SH-SY5Y (cell line): ENCODE measurements around the gene ZNF831.

ENCODE experiments used
- GATA2 ChIP-seq: IDR thresholded peaks from 2 replicates; pipeline ENCODE4 v1.6.1; 2011; ENCODE audit warnings: mild to moderate bottlenecking, low read depth, low read length
- GATA3 ChIP-seq: IDR thresholded peaks from 2 replicates; pipeline ENCODE4 v1.6.1; 2011; ENCODE audit warnings: low read depth, mild to moderate bottlenecking, low read length, moderate library complexity

ZNF831 gene

DNA sequence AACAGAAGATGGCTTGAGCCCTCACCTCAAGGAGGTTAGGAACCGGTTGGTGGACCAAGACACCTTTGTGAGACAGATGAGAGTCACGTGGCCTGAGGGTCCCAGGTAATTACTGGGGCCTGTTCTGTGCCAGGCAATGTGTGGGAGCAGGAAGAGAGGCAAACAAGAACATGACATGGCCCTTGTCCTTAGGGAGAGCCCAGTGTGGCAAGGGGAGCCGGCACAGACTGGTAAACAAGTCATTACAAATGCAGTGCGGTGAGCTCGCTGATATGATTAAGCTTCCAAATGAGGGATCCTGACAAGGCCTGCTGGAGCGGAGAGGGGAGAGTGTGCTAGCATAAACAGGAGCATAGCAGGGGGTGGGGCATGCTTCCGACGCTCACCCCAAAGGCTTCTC is 55.6 kb downstream of the ZNF831 start:
- TF ChIP-seq GATA3 (no peak), GATA2 (no peak)

DNA sequence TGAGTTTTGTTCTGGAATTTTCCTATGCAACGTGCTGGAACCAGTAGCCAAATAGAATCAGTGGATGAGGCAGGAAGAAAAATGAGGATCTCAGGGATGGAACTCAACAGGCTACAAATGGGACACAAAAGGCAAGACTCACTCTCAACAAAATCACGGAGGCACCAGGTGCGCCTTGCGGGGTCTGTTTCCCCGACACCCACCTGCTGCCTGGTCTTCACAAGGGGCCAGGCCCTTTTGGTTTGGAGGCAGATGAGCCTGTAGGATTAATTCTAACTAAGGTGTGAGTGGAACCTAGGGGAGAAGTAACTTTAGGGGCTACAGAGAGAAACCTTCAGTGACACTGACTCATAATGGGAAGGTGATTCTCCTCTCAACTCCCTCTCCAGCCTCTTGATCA is 56.5 kb downstream of the ZNF831 start:
- TF ChIP-seq GATA2 (no peak), GATA3 (no peak)

DNA sequence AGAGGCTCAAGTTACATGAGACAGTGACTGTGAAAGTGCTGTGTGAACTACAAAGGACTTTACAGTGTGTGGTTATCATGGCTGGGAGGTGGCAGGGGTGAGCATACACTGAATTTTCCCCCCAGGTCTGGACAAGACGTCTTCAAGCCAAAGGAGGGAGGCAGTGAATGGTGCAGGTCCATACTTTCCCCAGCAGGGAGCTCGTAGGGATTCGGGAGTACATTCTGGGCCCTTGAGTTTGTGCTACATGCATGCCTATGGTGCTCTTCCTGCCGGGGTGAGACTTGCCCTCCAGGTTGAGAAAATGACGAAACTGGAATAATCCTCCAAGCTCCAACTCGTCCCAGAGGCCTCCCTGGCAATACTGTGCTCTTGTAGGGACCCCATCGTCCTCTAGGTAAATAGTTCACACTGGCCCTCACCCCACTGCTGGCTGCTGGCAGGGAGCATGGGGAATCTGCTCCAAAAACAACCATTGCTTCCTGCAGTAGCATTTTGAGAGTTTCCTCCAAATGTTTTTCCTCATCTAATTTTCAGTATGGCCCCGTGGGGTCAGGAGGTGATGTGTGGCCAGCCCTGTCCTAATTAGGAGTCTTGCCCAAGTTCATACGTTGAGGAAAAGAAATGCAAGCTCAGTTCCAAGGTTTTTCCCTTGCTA is 57.6 kb downstream of the ZNF831 start:
- TF ChIP-seq GATA2 (no peak), GATA3 (no peak)

DNA sequence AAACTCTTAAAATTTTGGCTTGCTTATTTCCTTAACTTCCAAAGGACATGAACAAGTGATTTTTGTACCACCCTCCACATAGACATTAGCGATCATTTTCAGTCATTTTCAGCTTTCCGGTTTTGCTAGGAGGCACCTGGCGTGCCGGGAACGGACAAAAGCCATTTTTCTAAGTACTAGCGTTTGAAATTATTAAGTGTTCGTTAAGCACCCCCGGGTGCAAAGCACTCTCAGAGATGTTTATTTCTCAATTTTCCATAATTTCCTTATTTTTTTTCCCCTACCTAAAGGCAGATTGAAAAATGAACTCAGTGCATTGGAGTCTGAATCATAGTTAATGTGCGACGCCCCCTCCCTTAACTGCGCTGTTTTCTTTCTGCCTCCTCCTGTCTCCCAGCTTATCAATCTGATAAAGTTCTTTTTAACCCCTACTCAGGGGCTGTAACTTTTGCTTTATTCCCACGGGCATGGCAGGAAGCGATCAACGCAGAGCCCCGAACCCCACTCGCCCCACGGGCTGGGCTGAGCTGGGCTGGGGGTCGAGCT is 58.2 kb downstream of the ZNF831 start:
- TF ChIP-seq GATA2 (no peak), GATA3 (no peak)

DNA sequence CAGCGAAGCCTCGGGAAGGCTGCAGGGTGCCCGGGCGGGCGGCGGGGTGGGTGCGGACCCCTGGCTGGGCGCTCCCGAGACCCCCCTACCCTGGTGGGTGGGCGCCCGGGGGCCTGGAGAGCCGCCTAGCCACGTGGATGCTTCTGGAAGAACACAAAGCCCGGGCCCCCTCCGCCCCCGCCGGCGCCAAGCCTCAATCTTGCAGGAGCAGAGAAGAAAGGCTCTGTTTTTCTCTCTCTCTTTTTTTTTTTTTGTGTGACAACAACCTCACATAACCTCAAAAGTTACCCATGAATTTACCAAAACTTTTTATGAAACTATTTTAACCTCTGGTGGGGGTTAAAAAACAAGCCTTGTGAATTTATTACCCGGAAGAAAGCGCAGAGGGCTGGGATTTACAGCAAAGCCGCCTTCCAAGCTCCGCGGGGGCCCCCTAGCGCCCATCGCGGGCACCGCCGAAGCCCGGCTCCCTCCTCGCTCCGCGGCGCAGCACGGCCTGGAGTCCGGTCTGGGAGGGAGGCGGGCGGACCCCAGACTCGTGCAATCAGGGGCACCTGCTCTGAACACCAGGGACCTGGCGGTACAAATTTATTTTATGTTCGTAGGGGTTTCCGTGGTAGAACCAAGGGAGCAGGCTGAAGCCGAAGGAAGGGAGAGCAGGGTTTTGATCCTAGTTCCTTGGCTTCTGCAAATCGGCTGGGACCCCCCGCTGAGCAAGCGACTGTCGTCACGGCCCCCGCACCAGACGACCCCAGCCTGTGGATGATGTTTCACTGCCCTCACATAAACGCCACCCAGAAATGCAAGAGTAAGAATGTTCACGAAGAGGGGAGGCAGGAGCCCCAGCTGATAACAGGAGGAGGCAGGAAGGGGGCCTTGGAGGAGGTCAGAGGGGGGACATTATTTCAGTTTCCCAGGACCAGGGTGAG is 58.9 kb downstream of the ZNF831 start:
- TF ChIP-seq GATA2 (no peak), GATA3 (no peak)

DNA sequence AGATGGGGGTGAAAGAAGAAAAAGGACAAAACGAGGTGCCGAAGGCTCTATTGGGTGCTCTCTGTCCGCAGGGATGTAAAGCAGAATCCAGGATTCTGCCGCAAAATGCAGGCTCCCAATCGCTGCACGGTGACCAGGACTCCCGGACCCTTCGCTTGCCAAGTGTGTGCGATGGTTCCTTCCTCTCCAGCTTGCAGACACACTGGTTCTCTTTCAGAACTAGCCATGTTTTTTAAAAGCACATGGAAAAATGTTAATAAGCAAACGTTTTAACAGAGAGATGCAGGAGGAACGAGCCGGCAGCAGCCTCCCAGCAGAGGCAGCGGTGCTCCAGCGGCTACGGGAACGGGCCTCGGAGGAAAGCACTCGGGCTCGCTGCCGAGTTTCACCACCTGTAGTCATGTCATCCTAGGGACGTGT is 59.6 kb downstream of the ZNF831 start:
- no peak for TF ChIP-seq GATA3
- TF ChIP-seq GATA2 = no peak

DNA sequence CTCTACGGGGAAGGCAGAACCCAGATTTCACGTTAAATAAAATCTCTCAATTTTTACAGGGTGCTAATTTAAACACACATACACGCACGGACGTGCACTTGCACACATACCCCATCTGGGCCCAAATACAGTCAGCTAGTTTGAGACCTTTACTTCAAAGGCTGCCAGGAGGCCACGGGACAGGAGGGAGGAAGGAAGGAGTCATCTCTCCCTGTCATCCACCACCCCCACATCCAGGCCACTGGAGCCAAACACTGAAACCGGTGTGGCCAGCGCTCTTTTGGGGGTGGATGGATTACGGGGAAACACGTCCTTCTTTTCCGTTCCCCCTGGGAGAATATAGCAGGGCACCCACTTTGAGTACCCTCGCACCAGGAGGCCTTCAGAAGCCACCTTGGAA is 60.1 kb downstream of the ZNF831 start:
- TF ChIP-seq GATA2 (no peak), GATA3 (no peak)

DNA sequence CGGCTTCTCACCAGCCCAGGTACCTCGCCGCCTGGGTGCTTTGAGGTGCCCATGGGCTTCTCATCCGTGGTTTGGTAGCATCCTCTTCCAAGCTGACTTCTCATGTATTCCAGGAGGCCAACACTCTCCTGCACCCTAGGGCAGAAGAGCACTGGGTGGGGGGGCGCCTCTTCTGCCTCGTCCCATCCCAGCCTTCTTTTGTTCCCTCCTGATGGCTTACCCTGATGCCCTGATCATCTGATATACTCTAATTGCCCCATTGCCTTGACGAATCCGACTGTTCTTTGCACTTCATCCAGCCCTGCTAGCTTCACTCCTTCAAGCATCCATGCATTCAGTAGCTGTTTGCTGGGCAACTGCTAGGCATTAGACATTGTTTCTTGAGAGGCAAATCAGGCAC is 60.6 kb downstream of the ZNF831 start:
- TF ChIP-seq GATA3 = no peak

DNA sequence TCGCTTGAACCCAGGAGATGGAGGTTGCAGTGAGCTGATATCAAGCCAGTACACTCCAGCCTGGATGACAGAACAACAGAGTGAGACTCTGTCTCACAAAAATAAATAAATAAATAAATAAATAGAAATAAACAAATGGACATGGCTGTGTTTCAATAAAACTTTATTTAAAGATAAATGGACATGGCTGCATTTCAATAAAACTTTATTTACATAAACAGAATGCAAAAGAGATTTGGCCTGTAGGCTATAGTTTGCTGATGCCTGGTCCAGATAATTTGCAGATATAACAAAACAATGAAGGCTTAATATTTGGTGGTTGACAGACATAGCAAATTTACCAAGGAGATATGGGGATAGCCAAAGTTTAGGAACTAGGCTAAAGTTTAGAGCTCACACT is 66.8 kb downstream of the ZNF831 start:
- TF ChIP-seq GATA2 = no peak
- no peak for TF ChIP-seq GATA3

DNA sequence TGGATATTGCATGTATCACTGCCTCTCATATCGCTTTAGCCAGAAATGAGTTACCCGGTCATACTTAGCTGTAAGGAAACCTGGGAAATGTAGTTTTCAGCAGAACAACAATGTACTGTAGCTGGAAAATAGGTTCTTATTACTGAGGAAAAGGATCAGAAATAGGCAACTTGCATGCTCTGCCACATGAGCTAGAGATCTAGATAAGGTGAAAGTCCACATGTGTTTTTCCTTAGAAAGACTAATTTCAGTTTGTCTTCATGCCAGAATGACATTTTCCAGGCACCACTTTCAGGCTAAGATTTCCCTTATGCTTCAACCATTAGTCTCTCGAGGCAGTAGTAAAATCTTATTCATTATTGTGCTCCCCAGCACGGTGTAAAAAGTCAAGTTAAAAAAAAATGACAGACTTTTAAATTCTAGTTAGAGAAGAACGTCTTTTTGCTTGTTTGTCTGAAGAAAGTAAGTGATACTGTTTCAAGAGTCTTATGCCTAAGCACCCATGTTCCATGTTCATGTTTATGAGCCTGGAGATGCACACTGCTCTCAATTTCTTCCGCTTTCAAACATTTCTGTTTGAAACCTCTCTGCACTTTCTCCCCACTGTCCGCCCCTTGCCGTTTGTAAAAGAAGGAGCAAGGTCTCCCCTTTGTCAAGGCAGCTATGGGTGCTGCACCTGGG is 67.6 kb downstream of the ZNF831 start:
- TF ChIP-seq GATA3 (peak; percentile 72), GATA2 (peak; percentile 55; the same call in 1 of the 2 replicates)

DNA sequence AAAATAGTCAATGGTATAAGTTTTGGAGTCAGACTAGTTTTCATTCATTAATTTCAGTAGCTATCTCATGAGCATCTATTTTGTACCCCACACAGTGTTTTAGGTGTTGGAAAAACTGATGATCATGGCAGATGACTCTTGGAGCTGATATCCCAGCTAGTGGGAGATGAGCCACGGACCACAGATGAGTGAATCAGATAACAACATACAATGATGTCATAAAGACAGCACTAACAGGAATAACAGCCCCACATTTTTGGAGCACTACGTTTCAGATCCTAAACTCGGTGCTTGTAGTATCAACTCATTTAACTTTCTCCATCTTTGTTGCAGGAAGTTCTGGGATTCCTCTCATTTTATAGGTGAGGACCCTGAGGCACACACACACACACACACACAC is 69.0 kb downstream of the ZNF831 start:
- no peak for TF ChIP-seq GATA3
- peak; percentile 46; the same call in 1 of the 2 replicates for TF ChIP-seq GATA2

DNA sequence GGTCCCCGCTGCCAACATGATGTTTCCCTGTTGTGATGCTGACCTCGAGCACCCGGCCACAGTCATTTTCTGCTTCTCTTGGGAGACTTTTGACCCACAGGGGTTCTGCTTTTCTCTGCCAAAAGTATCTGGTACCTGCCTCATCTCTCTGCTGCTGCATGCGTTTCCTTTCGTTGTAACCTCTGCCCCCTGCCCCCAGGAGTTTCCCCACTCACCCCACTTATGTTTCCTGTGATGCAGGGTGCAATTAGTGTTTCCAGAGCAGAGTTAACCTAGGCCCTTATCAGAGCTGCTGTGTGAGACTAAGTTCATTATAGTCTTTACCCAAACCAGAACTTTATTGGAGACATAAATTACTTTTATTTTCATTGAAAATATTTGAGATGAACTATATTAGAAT is 71.6 kb downstream of the ZNF831 start:
- TF ChIP-seq GATA3 (no peak), GATA2 (no peak)

DNA sequence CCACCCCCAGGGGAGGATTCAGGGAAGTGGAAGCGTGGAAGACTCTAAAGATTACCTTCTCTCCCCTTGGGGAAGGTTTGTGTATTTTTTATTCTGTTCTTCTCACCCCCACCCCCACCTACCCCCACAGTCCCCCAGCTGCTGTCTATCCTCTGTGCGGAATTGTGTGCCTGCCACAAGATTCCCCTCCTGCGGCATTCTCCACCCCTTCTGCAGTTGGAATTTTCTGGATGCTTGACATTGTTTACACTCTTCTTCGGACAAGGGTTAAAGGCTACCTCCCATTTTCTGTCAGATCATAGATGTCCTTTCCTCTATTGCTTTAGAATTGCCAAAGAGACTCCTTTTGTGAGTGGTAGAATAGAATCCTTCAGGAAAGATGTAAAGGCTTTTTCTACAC is 76.4 kb downstream of the ZNF831 start:
- TF ChIP-seq GATA2 (no peak), GATA3 (no peak)
